Measurements from ENCODE around the gene OR2AG2.

The OR2AG2 gene

GRCh38 chr11:6742260-6742659 is 29.5 kb downstream of the OR2AG2 start:
- in situ Hi-C loops (cut with MboI; ENCODE audit: low sequenced_read_pairs): no loop called here

- in situ Hi-C loops (cut with MboI; ENCODE audit: low sequenced_read_pairs): no loop called here
Observed at GRCh38 chr11:6738590-6738989, 33.2 kb downstream of the OR2AG2 start.

GRCh38 chr11:6737872-6738466 is 33.8 kb downstream of the OR2AG2 start:
- in situ Hi-C loops (cut with MboI; ENCODE audit: low sequenced_read_pairs): no loop called here

GRCh38 chr11:6736495-6737121 is 35.2 kb downstream of the OR2AG2 start:
- in situ Hi-C loops (cut with MboI; ENCODE audit: low sequenced_read_pairs): no loop called here

GRCh38 chr11:6735306-6735705 is 36.5 kb downstream of the OR2AG2 start:
- in situ Hi-C loops (cut with MboI; ENCODE audit: low sequenced_read_pairs): no loop called here

GRCh38 chr11:6734616-6735015 is 37.2 kb downstream of the OR2AG2 start:
- in situ Hi-C loops (cut with MboI; ENCODE audit: low sequenced_read_pairs): no loop called here

GRCh38 chr11:6733326-6734275 is 38.2 kb downstream of the OR2AG2 start:
- in situ Hi-C loops (cut with MboI; ENCODE audit: low sequenced_read_pairs): no loop called here

- in situ Hi-C loops (cut with MboI; ENCODE audit: low sequenced_read_pairs): no loop called here
Observed at GRCh38 chr11:6727971-6728760, 43.6 kb downstream of the OR2AG2 start.

- in situ Hi-C loops (cut with MboI; ENCODE audit: low sequenced_read_pairs): no loop called here
Observed at GRCh38 chr11:6725386-6725896, 46.3 kb downstream of the OR2AG2 start.

- in situ Hi-C loops (cut with MboI; ENCODE audit: low sequenced_read_pairs): no loop called here
Observed at GRCh38 chr11:6724013-6724412, 47.8 kb downstream of the OR2AG2 start.

GRCh38 chr11:6721343-6721742 is 50.4 kb downstream of the OR2AG2 start:
- in situ Hi-C loops (cut with MboI; ENCODE audit: low sequenced_read_pairs): no loop called here

- in situ Hi-C loops (cut with MboI; ENCODE audit: low sequenced_read_pairs): no loop called here
Observed at GRCh38 chr11:6719576-6719975, 52.2 kb downstream of the OR2AG2 start.

GRCh38 chr11:6717426-6717825 is 54.4 kb downstream of the OR2AG2 start:
- in situ Hi-C loops (cut with MboI; ENCODE audit: low sequenced_read_pairs): no loop called here

All from HL-60/S4 (cell line).